Gastroesophageal sphincter (tissue), 4 donors: ENCODE measurements around the gene CDK11B. TPM values are rescaled to one million over a fixed set of nuclear protein-coding genes. Genes with fewer than 3 reads are reported as not detected.

ENCODE experiments used
- ATAC-seq: fragments of 150-250 bp; one replicate; pipeline ENCODE4 v1.9.1; 2016; ENCODE audit warnings: mild to moderate bottlenecking, moderate library complexity
- H3K27ac ChIP-seq, 4 donors: fragments of 200-600 bp; sonication (generic) in 3 of 4; 1 replicate in 3 of 4; 2 replicates in 1 of 4; pipeline ENCODE4 v1.5.1; 2016 to 2019
- H3K27me3 ChIP-seq: fragments of 200-600 bp; sonication (generic); one replicate; pipeline ENCODE4 v1.5.1; 2019
- H3K36me3 ChIP-seq, 2 donors: fragments of 200-600 bp; sonication (generic); one replicate each; pipeline ENCODE4 v1.5.1; 2019; ENCODE audit warnings: control low read depth in 1 of 2
- H3K4me1 ChIP-seq, 3 donors: fragments of 200-600 bp; sonication (generic); 1 replicate in 2 of 3; 2 replicates in 1 of 3; pipeline ENCODE4 v1.5.1; 2016 to 2019; ENCODE audit warnings: control low read depth in 2 of 3
- H3K4me3 ChIP-seq, 2 donors: fragments of 200-600 bp; sonication (generic); one replicate each; pipeline ENCODE4 v1.5.1; 2019; ENCODE audit warnings: mild to moderate bottlenecking in 1 of 2, moderate library complexity in 1 of 2
- H3K9me3 ChIP-seq, 3 donors: fragments of 200-600 bp; sonication (generic); one replicate each; pipeline ENCODE4 v1.5.1; 2017 to 2019; ENCODE audit warnings: control low read depth in 2 of 3
- CTCF ChIP-seq, 4 experiments: fragments of 200-600 bp in 2 of 4; fragments of 450-650 bp in 2 of 4; sonication (generic) in 1 of 4; IDR thresholded peaks; one replicate each; pipeline ENCODE4 v1.5.1; 2017 to 2019; ENCODE audit warnings: antibody characterized with exemption in 4 of 4, mild to moderate bottlenecking in 2 of 4, moderate library complexity in 2 of 4
- EP300 ChIP-seq: sonication (generic); formaldehyde crosslinking; IDR thresholded peaks from one replicate; pipeline ENCODE4 v1.6.1; 2017; ENCODE audit warnings: antibody characterized with exemption, mild to moderate bottlenecking
- POLR2A ChIP-seq, 2 donors: fragments of 450-650 bp; IDR thresholded peaks; one replicate each; pipeline ENCODE4 v1.6.1; 2017; ENCODE audit warnings: antibody characterized with exemption in 2 of 2, mild to moderate bottlenecking in 2 of 2, moderate library complexity in 1 of 2
- POLR2AphosphoS5 ChIP-seq: sonication (generic); formaldehyde crosslinking; IDR thresholded peaks from one replicate; pipeline ENCODE4 v1.6.1; 2017; ENCODE audit warnings: antibody characterized with exemption
- WGBS, 2 donors: methylation state at CpG; one replicate each; pipeline ENCODE4 v1.1.5; 2018; ENCODE audit warnings: low coverage in 1 of 2; 5-methylcytosine and 5-hydroxymethylcytosine counted together
- total RNA-seq, 4 donors: library from RNA; depleted of rRNA; stranded (reverse); fragments of >200 nt; gene quantifications; one replicate each; pipeline ENCODE4 v1.1.0, GENCODE V29; 2016

CDK11B gene
- total RNA-seq, 4 donors from 2014 or later, result 19.2 to 59.3 (median 25.4) TPM

GRCh38 chr1:1671365-1672119 is 12.7 kb upstream of the CDK11B start:
- Histone ChIP-seq H3K4me1 (no peaks in the 10 kb centered on the region), H3K9me3 (no peaks in the 10 kb centered on the region), H3K27ac (no peak overlapping the region), H3K27me3 (no peaks in the 10 kb centered on the region), H3K4me3 (no peak overlapping the region), H3K36me3 (peaks cover 0 to 79% of the 10 kb centered on the region in 2 donors)
- no peak for ATAC-seq
- 80 to 100% methylated on average over 1 to 4 of the region's 27 CpGs for WGBS, 2 donors
- no peak for TF ChIP-seq POLR2AphosphoS5
- no peak for TF ChIP-seq CTCF (IDR thresholded peaks at IDR 0.05)
- TF ChIP-seq POLR2A (IDR thresholded peaks at IDR 0.05), result no peak
- no peak for TF ChIP-seq EP300

- H3K4me3 ChIP-seq, result no peak overlapping the region
- no peaks in the 10 kb centered on the region for H3K27me3 ChIP-seq
- no peak for ATAC-seq
- WGBS, 2 donors, result 95 to 100% methylated on average over 3 to 4 of the region's 24 CpGs
- no peak overlapping the region for H3K27ac ChIP-seq
- no peaks in the 10 kb centered on the region for H3K9me3 ChIP-seq
- peaks cover 0 to 85% of the 10 kb centered on the region in 2 donors for H3K36me3 ChIP-seq
- H3K4me1 ChIP-seq, result no peaks in the 10 kb centered on the region
- TF ChIP-seq POLR2AphosphoS5 (no peak), EP300 (no peak), CTCF (IDR thresholded peaks at IDR 0.05) (no peak)
Observed at GRCh38 chr1:1670866-1671265, 12.1 kb upstream of the CDK11B start.

- ATAC-seq, result no peak
- Histone ChIP-seq H3K36me3 (peaks cover 0 to 91% of the 10 kb centered on the region in 2 donors), H3K4me1 (no peaks in the 10 kb centered on the region)
Observed at GRCh38 chr1:1669468-1670440, 10.9 kb upstream of the CDK11B start.

GRCh38 chr1:1666526-1666925 is 7.7 kb upstream of the CDK11B start:
- no CpG with 5 or more reads among the region's 15 CpGs for WGBS, 2 donors

More at GRCh38 chr1:1669468-1670440, 10.9 kb upstream of the CDK11B start:
- Histone ChIP-seq H3K27ac (no peak overlapping the region), H3K27me3 (no peaks in the 10 kb centered on the region), H3K9me3 (no peaks in the 10 kb centered on the region), H3K4me3 (no peak overlapping the region)
- TF ChIP-seq CTCF (IDR thresholded peaks at IDR 0.05) (no peak), POLR2A (IDR thresholded peaks at IDR 0.05) (no peak), POLR2AphosphoS5 (no peak), EP300 (no peak)
- WGBS, 2 donors, result 86 to 92% methylated on average over 13 to 23 of the region's 43 CpGs

GRCh38 chr1:1665815-1666251 is 7.0 kb upstream of the CDK11B start:
- no peak overlapping the region for H3K4me3 ChIP-seq
- H3K27me3 ChIP-seq, result no peaks in the 10 kb centered on the region
- peak; percentile 16 for ATAC-seq
- H3K4me1 ChIP-seq, result no peaks in the 10 kb centered on the region
- no peak overlapping the region for H3K27ac ChIP-seq
- no peaks in the 10 kb centered on the region for H3K9me3 ChIP-seq
- no peak for TF ChIP-seq POLR2A (IDR thresholded peaks at IDR 0.05)
- peak in 3 of 4 experiments; percentile 6 to 55 (median 20) for TF ChIP-seq CTCF (IDR thresholded peaks at IDR 0.05)
- WGBS, 2 donors, result 80% methylated on average over 1 of the region's 25 CpGs; no CpG with 5 or more reads in 1 of the 2 donors
- H3K36me3 ChIP-seq, result peaks cover 0 to 71% of the 10 kb centered on the region in 2 donors

More at GRCh38 chr1:1666526-1666925, 7.7 kb upstream of the CDK11B start:
- H3K27me3 ChIP-seq, result no peaks in the 10 kb centered on the region
- H3K4me3 ChIP-seq, result no peak overlapping the region
- H3K9me3 ChIP-seq, result no peaks in the 10 kb centered on the region
- H3K27ac ChIP-seq, result no peak overlapping the region
- H3K36me3 ChIP-seq, result peaks cover 0 to 78% of the 10 kb centered on the region in 2 donors
- H3K4me1 ChIP-seq, result no peaks in the 10 kb centered on the region
- TF ChIP-seq EP300, result no peak
- no peak for TF ChIP-seq POLR2A (IDR thresholded peaks at IDR 0.05)
- ATAC-seq, result no peak
